AG09319 (cell line): ENCODE measurements around the gene ZNF436.
A peak's percentile ranks its signal among the peaks of the same experiment; 100 is the strongest.

Source experiments
- DNase-seq: peaks from one replicate; pipeline ENCODE4 v3.0.0-alpha.2; 2010; ENCODE audit warnings: low read depth; ENCODE audit errors: extremely low read depth
- TF ChIP-seq, protein P1 (sequence below): IDR thresholded peaks from 2 replicates; pipeline ENCODE4 v1.5.1; 2011; ENCODE audit warnings: low read depth, mild to moderate bottlenecking, inconsistent platforms, low read length, moderate library complexity

Gene ZNF436

GRCh38 chr1:23370330-23370708 lies 683 bp upstream of the ZNF436 start:
- TF ChIP-seq, protein P1, sequence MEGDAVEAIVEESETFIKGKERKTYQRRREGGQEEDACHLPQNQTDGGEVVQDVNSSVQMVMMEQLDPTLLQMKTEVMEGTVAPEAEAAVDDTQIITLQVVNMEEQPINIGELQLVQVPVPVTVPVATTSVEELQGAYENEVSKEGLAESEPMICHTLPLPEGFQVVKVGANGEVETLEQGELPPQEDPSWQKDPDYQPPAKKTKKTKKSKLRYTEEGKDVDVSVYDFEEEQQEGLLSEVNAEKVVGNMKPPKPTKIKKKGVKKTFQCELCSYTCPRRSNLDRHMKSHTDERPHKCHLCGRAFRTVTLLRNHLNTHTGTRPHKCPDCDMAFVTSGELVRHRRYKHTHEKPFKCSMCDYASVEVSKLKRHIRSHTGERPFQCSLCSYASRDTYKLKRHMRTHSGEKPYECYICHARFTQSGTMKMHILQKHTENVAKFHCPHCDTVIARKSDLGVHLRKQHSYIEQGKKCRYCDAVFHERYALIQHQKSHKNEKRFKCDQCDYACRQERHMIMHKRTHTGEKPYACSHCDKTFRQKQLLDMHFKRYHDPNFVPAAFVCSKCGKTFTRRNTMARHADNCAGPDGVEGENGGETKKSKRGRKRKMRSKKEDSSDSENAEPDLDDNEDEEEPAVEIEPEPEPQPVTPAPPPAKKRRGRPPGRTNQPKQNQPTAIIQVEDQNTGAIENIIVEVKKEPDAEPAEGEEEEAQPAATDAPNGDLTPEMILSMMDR: no peak; the same call in 1 of the 2 replicates
- DNase-seq: no peak

DNA sequence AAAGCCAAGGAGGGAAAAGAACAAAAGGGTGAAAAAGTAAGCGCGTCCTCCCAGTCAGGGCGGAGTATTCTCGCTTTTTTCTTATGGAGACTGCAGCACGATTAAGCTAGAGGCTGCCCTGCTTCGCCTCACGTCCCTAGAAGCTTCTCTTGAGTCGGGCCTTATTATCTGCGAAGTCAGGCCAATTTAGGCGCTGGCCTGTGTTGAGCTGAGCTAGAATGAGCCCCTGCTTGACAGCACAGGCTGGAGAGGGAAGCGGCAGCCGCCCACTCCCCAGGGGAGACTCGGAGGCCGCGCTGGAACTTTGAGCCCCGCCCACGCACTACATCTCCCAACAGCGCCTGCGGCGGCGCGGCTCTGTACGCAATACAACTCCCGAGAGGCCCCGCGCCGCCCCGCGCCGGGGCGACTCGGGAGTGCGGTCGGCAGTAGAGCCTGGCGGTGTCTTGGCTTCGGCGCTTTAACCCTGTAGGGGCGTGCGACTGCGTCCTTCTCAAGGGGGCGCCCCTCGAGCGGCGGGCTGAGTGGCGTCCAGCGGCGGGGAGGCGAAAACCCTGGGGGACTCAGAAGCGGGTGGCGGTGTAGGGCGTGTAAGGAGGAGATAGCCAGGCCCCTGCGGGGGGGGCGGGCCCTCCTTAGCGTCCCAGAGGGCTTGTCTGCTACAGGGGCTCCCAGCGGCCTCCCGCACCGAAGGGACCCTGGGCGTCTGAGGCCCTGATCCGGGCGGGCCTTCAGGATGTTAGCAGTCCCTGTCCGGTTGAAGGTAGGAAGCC lies 888 bp downstream of the ZNF436 start:
- TF ChIP-seq, protein P1: peak; percentile 5
- peak; percentile 78 for DNase-seq

GRCh38 chr1:23367791-23368561 lies 1.7 kb downstream of the ZNF436 start:
- DNase-seq: peak; percentile 98
- TF ChIP-seq, protein P1: no peak

DNA sequence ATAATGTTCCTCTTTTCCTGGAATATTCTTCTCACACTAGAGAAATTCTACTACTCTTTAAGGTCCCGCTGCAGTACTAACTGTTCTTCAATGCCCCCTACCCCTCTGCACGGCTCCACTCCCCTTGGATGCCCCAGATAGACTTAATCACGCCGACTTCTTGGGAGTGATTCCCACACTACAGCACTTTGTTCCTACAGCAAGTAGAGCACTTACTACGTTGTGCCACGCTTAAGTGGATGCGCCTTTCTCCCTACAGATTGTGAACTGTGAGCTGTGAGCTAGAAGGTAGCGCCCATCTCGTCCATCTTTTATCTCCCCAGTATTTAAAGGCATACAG lies 2.2 kb downstream of the ZNF436 start:
- TF ChIP-seq, protein P1: no peak
- no peak for DNase-seq

DNA sequence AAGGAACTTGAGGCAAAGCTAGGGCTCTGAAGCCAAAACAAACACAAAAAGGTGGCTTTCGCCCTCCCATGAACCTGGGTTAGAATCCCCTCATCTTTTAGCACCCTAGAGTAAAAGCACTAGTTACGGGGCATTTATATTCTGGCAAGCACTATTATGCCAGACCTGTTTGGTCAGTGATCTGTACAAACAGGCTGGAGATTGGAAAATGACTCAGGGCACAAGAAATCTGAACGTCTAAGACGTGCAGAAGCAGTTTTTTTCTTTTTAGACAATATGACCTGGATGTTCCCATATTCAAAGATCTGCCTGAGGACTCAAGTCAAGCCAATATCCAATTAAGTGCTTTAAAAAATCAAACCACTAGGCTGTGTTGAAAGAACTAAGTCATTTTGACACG lies 3.0 kb downstream of the ZNF436 start:
- DNase-seq: no peak
- TF ChIP-seq, protein P1: no peak

GRCh38 chr1:23366146-23366545 lies 3.5 kb downstream of the ZNF436 start:
- TF ChIP-seq, protein P1: no peak
- no peak for DNase-seq

DNA sequence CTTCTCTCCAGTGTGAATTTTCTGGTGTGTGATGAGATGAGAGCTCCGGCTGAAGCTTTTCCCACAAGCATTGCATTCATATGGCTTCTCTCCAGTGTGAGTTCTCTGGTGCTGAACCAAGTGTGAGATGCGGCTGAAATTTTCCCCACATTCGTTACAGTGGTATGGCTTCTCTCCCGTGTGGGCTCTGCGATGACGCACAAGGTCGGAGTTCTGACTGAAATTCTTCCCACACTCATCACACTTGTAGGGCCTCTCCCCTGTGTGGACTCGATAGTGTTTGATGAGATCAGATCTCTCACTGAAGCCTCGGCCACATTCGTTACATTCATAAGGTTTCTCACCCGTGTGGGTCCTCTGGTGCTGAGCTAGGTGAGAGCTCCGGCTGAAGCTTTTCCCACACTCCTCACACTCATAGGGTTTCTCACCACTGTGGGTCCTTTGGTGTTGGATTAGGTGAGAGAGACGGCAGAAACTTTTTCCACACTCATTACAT lies 7.4 kb downstream of the ZNF436 start:
- no peak for DNase-seq
- TF ChIP-seq, protein P1: no peak
